GM21515 (cell line): Measurements from ENCODE around the gene TDRD7.
"Not testable (repeated sequence)": the region's sequence is repeated elsewhere in the genome, so short reads cannot be mapped to it uniquely, and the experiment has no call there.

Source experiments
- ATAC-seq: cut with Tn5 transposase; IDR thresholded peaks from one replicate; pipeline ENCODE4 v1.9.1; 2021; ENCODE audit not compliant: unreplicated experiment

TDRD7 gene

GRCh38 chr9:97473717-97474116, 61.8 kb downstream of the TDRD7 start:
- ATAC-seq, result no peak

- no peak for ATAC-seq
Measured at GRCh38 chr9:97474372-97474925, 62.6 kb downstream of the TDRD7 start.

DNA sequence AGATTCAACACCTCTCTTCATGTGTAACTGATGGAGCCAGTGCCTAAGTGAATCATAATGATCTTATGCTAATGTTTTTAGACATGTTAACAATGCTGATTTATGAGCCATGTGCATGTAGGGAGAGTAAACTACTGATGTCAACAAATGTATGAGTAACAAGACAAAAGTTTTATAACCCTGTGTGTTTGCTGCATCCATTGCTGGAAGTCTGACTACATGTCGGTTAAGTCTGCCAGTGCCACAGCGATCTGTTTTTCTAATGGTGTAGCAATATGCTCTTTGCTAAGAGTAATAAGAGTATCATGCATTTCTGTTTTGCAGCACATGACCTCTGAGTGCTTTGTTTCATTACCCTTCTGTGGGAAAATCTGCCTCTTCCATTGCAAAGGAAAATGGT, 63.2 kb downstream of the TDRD7 start:
- no peak for ATAC-seq

DNA sequence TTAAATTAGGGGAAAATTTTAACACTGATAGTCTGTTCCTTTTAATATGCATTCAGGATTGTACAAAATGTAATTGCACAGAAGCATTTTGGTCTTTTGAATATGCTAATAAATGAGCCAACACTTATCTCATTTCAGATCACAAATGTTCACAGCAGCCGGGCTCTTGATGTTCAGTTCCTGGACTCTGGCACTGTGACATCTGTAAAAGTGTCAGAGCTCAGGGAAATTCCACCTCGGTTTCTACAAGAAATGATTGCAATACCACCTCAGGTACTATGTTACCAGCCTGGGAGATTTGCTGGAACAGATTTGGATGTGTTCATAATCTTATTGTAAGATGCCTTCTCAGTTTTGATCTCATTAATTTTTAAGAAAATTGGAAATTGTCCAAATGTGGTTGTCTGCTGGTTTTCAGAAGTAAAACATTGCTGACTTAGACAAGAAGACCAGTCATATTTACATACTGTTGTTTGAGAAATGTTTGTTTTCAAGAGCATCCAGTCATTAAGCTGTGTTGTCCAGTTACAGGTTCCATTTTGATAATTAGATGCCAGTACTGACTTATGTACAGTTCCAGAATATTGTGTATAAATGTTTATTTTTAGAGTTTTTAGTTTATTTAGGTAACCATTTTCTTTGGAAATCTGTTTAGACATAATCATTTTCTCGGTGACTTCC, 66.5 kb downstream of the TDRD7 start:
- no peak for ATAC-seq

- ATAC-seq, result no peak
Measured at GRCh38 chr9:97479496-97480159, 67.7 kb downstream of the TDRD7 start.

GRCh38 chr9:97480174-97480573, 68.3 kb downstream of the TDRD7 start:
- no peak for ATAC-seq

DNA sequence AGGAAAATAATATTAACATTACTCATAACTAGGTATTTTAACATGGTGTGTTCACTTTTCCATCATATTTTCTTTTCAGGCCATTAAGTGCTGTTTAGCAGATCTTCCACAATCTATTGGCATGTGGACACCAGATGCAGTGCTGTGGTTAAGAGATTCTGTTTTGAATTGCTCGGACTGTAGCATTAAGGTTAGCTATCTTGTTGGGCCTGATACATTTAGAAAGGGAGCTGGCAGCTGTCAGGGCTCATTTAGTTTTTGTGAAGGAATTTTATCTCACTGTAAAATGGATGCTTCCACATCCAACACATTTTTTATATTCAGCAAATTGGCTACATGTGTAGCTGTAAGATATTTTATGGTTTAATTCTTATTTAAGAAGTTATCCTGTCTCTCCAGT, 68.9 kb downstream of the TDRD7 start:
- no peak for ATAC-seq

- no peak for ATAC-seq
Measured at GRCh38 chr9:97484134-97484533, 72.2 kb downstream of the TDRD7 start.

DNA sequence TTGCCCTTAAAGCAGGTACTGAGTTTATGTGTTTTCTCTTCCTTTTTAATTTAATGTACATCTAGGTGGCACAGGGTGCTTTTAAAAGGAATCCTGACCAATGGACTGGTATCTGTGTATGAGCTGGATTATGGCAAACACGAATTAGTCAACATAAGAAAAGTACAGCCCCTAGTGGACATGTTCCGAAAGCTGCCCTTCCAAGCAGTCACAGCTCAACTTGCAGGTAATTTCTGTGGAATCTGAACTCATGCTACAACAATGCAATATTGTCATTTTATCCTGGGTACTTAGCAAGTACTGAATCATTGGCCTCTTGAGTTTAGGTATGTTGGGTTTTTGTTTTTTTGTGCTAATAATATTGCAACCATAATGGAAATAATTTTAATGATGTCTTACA, 75.2 kb downstream of the TDRD7 start:
- ATAC-seq, result no peak

DNA sequence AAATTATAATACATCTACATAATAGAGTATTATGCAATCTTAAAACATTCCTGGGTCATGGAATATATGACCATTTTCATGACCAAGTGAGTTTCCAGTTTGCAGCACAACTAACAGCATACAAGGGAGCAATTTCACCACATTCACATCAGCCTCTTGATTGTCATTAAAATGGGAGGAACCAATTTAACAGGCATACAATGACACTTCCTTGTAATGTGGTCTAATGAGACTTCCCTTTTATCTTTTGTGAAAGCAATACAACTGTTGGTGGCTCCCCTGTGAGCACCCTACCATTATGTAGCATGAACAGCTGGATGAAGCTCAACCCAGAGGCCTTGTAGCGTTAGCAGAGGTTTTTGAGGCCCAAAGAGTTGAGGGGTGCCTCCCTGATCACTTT, 76.0 kb downstream of the TDRD7 start:
- ATAC-seq, result no peak

DNA sequence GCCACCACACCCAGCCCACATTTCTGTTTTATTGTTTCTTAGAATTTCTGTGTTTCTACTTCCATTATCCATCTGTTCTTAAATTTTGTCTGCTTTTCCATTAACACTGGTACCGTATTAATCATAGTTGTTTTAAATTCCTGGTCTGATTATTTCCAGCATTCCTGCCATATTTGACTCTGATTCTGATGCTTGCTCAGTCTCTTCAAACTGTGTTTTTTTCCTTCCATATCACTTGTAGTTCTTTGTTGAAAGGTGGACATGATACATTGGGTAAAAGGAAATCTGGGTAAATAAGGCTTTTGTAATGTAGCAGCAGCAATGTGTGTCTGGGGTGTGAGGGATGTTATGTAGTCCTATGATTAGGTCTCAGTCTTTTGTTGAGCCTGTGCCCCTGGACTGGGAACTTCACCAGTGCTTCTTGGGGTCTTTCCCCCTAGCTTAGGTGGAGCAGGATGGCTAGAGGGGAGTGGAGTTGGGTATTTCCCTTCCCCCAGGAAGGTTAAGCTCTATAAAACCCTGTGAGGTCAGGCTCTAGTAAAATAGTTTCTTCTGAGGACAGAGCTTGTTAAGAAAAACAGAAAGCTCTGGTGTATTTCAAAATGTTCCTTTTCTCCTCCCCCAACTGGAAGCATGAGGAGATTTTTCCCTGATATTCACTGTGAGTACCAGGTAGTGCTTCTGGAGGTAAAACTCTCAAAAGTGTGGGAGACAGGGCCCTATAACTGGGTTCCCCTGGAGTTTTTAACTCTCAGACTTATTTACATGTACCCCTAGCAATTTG, 79.5 kb downstream of the TDRD7 start:
- ATAC-seq, result no peak

- not testable (repeated sequence) for ATAC-seq
Measured at GRCh38 chr9:97497558-97498375, 85.9 kb downstream of the TDRD7 start.

DNA sequence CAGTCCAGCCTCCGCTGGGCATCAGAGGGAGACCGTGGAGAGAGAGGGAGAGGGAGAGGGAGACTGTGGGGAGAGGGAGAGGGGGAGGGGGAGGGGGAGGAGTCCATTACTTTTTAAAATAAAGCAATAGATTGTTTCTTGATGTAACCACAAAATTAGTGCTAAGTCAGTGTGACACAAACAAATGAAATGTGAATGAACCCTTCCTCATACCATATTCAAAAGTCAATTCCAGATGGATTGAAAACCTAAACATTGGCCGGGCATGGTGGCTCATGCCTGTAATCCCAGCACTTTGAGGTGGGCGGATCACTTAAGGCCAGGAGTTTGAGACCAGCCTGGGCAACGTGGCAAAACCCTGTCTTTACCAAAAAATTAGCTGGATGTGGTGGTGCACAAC, 87.0 kb downstream of the TDRD7 start:
- not testable (repeated sequence) for ATAC-seq

DNA sequence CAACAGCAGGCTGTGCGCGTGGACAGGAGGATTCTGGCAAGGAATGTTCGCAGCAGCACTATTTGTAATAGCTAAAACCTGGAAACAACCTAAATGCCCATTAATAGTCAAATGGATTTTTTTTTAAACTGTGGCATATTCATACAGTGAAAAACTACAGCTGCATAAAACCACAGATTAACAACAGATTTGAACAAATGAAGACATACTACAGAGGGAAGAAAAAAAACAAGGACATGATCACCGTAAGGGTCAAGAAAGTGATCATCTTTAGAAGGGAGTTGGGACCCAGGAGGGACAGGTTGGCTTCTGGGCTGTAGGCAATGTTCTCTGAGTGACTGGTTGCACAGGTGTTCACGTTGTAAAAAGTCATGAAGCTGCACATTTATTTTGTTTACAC, 88.4 kb downstream of the TDRD7 start:
- ATAC-seq, result no peak

- no peak for ATAC-seq
Measured at GRCh38 chr9:97500765-97501176, 88.9 kb downstream of the TDRD7 start.

DNA sequence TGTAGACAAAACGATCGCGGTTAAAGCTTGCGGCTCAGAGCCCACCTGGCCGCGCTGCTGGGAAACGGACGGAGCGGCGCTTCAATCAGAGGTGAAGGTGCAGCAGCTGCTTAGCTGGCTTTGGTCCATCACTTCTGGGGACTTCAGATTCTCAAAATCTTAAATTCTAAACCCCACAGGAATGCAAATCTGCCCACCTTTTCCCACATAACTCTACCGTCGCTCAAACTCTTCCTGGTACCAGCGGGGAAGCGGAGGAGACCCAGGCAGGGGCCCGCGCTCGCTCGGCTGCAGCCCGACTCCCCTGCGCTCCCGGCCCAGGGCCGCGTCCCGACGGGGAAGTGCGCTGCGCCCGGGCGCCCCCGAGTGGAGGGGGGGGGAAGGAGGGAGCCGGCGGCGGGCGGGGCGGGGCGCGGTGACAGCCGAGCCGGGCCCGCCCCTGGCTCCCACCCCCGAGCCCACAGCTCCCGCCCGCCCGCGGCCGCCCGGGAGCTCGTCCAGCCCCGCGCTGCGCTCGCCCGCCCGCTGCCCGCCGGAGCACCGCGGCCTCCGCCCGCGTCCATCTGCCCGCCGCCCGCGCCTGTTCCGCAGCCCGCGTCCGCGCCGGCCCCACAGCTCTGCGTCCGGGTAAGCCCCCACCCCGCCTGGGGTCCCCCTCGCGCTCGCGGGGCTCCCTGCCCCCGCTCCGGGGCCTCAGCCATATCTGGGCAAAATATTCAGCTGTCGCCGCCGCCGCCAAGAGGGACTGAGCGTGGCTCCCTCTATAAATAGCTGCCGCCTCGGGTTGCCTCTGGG, 89.5 kb downstream of the TDRD7 start, which contains the start of gene TMOD1:
Gene TMOD1 (plus strand): TSS at position 490 of the 795 bp plus-strand sequence. CDS start 22,523 bp downstream, outside the sequence.
- ATAC-seq, result peak; percentile 65

GRCh38 chr9:97501972-97502221, 90.0 kb downstream of the TDRD7 start:
- ATAC-seq, result peak; percentile 27

- peak; percentile 22 for ATAC-seq
Measured at GRCh38 chr9:97502222-97502983, 90.5 kb downstream of the TDRD7 start.
